ENCODE results near the gene WNK1. TPM values are rescaled to one million over a fixed set of nuclear protein-coding genes. Genes with fewer than 3 reads are reported as not detected.

Gene WNK1
- polyA plus RNA-seq, 1 donor from 2014 or later = 25.9 TPM

DNA sequence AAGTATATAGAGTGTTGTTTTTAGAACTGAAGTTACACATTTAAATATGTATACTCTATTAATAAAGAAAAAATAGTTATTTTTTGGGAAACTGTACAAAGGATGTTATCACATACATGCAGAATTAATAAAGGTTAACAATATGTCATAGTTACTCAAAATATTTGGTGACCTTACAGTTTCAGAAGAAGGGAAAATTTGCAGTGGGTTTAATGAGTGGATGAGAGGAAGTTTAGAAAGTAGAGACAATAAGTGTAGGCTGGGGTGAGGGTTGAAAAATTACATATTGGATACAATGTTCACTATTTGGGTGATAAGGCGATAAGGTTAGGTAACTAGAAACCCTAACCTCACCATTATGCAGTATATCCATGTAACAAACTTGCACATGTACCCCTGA lies 13.5 kb downstream of the WNK1 start:
- Histone ChIP-seq H3K4me3 (ENCODE audit: low read length) (no peak overlapping the region), H3K36me3 (ENCODE audit: insufficient read depth, low read length) (no peaks in the 10 kb centered on the region), H3K9me3 (ENCODE audit: low read length) (no peaks in the 10 kb centered on the region), H3K27ac (ENCODE audit: low read length) (no peak overlapping the region), H3K27me3 (ENCODE audit: insufficient read depth, low read depth, low read length) (no peaks in the 10 kb centered on the region), H3K9ac (ENCODE audit: low read length) (no peak overlapping the region), H3F3A (ENCODE audit: insufficient read depth, low read length, poor library complexity, severe bottlenecking) (no peaks in the 10 kb centered on the region), H3K79me2 (replicated peaks; ENCODE audit: insufficient read depth, low read length) (peaks cover 72% of the 10 kb centered on the region), H3K9me2 (ENCODE audit: insufficient read depth, low read length) (no peaks in the 10 kb centered on the region), H4K20me1 (ENCODE audit: insufficient read depth) (no peaks in the 10 kb centered on the region), H3K4me2 (ENCODE audit: low read length) (no peak overlapping the region), H2AFZ (ENCODE audit: low read depth, low read length) (no peak overlapping the region)
- TF ChIP-seq EP300 (conservative IDR thresholded peaks at IDR 0.05; ENCODE audit: poor library complexity, severe bottlenecking) (no peak), SMC3 (conservative IDR thresholded peaks at IDR 0.05; ENCODE audit: poor library complexity) (no peak), TAF1 (IDR thresholded peaks at IDR 0.05; ENCODE audit: low read depth) (no peak), POLR2AphosphoS5 (IDR thresholded peaks at IDR 0.05) (no peak)
- TF ChIP-seq, protein P1, sequence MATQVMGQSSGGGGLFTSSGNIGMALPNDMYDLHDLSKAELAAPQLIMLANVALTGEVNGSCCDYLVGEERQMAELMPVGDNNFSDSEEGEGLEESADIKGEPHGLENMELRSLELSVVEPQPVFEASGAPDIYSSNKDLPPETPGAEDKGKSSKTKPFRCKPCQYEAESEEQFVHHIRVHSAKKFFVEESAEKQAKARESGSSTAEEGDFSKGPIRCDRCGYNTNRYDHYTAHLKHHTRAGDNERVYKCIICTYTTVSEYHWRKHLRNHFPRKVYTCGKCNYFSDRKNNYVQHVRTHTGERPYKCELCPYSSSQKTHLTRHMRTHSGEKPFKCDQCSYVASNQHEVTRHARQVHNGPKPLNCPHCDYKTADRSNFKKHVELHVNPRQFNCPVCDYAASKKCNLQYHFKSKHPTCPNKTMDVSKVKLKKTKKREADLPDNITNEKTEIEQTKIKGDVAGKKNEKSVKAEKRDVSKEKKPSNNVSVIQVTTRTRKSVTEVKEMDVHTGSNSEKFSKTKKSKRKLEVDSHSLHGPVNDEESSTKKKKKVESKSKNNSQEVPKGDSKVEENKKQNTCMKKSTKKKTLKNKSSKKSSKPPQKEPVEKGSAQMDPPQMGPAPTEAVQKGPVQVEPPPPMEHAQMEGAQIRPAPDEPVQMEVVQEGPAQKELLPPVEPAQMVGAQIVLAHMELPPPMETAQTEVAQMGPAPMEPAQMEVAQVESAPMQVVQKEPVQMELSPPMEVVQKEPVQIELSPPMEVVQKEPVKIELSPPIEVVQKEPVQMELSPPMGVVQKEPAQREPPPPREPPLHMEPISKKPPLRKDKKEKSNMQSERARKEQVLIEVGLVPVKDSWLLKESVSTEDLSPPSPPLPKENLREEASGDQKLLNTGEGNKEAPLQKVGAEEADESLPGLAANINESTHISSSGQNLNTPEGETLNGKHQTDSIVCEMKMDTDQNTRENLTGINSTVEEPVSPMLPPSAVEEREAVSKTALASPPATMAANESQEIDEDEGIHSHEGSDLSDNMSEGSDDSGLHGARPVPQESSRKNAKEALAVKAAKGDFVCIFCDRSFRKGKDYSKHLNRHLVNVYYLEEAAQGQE (IDR thresholded peaks at IDR 0.05; ENCODE audit: borderline replicate concordance) = no peak
- TF ChIP-seq, protein P2, sequence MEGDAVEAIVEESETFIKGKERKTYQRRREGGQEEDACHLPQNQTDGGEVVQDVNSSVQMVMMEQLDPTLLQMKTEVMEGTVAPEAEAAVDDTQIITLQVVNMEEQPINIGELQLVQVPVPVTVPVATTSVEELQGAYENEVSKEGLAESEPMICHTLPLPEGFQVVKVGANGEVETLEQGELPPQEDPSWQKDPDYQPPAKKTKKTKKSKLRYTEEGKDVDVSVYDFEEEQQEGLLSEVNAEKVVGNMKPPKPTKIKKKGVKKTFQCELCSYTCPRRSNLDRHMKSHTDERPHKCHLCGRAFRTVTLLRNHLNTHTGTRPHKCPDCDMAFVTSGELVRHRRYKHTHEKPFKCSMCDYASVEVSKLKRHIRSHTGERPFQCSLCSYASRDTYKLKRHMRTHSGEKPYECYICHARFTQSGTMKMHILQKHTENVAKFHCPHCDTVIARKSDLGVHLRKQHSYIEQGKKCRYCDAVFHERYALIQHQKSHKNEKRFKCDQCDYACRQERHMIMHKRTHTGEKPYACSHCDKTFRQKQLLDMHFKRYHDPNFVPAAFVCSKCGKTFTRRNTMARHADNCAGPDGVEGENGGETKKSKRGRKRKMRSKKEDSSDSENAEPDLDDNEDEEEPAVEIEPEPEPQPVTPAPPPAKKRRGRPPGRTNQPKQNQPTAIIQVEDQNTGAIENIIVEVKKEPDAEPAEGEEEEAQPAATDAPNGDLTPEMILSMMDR (IDR thresholded peaks at IDR 0.05; ENCODE audit: poor library complexity, severe bottlenecking) = no peak

DNA sequence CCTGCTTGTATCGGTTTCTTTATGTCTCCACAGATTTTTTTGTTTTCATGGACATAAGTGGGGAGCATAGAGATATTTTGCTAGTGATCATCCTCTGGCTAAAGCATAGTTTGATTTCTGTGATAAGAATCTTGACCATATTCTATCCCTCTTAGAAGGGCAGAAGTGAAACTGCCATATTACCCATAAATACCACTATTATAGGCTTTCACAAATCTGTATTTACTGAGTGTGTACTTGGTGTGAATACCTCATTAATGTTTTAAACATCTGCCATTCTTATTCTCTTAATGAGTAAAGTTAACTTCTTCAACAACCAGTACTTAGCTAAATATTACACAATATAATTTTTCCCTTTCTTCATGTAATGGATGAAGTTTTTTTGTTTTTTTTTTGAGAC lies 16.1 kb downstream of the WNK1 start:
- no peak overlapping the region for H3K27ac ChIP-seq (ENCODE audit: low read length)
- no peak overlapping the region for H3K4me2 ChIP-seq (ENCODE audit: low read length)
- no peaks in the 10 kb centered on the region for H3K27me3 ChIP-seq (ENCODE audit: insufficient read depth, low read depth, low read length)
- H3K9me3 ChIP-seq (ENCODE audit: low read length) = no peaks in the 10 kb centered on the region
- peaks cover 70% of the 10 kb centered on the region for H3K79me2 ChIP-seq (replicated peaks; ENCODE audit: insufficient read depth, low read length)
- no peaks in the 10 kb centered on the region for H3F3A ChIP-seq (ENCODE audit: insufficient read depth, low read length, poor library complexity, severe bottlenecking)
- H3K4me3 ChIP-seq (ENCODE audit: low read length) = no peak overlapping the region
- H2AFZ ChIP-seq (ENCODE audit: low read depth, low read length) = no peak overlapping the region
- no peaks in the 10 kb centered on the region for H3K36me3 ChIP-seq (ENCODE audit: insufficient read depth, low read length)
- no peak overlapping the region for H3K9ac ChIP-seq (ENCODE audit: low read length)
- H3K9me2 ChIP-seq (ENCODE audit: insufficient read depth, low read length) = no peaks in the 10 kb centered on the region
- no peak for TF ChIP-seq EP300 (conservative IDR thresholded peaks at IDR 0.05; ENCODE audit: poor library complexity, severe bottlenecking)
- no peak for TF ChIP-seq EZH2 (IDR thresholded peaks at IDR 0.05; ENCODE audit: borderline replicate concordance, insufficient read depth, low read length, poor library complexity, severe bottlenecking)
- TF ChIP-seq MXI1 (conservative IDR thresholded peaks at IDR 0.05; ENCODE audit: poor library complexity, severe bottlenecking) = no peak
- TF ChIP-seq, protein P1 (IDR thresholded peaks at IDR 0.05; ENCODE audit: borderline replicate concordance) = no peak
- no peaks in the 10 kb centered on the region for H4K20me1 ChIP-seq (ENCODE audit: insufficient read depth)
